ENCODE measurements around the gene COL5A1. TPM values are rescaled to one million over a fixed set of nuclear protein-coding genes. Genes with fewer than 3 reads are reported as not detected.

COL5A1 gene
- polyA plus RNA-seq, 1 donor (not counting 4 experiments of a cell fraction or from before 2014, with no cell fraction given), result 3.1 TPM

- Histone ChIP-seq H3K9ac (ENCODE audit: control insufficient read depth, extremely low read depth, insufficient read depth, low read length) (no peak overlapping the region), H3K4me2 (ENCODE audit: control insufficient read depth, extremely low read depth, insufficient read depth, low read depth, low read length) (no peak overlapping the region)
Observed at GRCh38 chr9:134812343-134812673, 170.7 kb downstream of the COL5A1 start.

GRCh38 chr9:134813841-134814240, 172.2 kb downstream of the COL5A1 start:
- no peak overlapping the region for H3K27ac ChIP-seq (ENCODE audit: control insufficient read depth, insufficient read depth, low read length)

More at GRCh38 chr9:134812343-134812673, 170.7 kb downstream of the COL5A1 start:
- no peaks in the 10 kb centered on the region for H3K9me1 ChIP-seq (ENCODE audit: control insufficient read depth, extremely low read depth, insufficient read depth, low read length)
- no peak overlapping the region for H3K27ac ChIP-seq (ENCODE audit: control insufficient read depth, insufficient read depth, low read length)
- no peaks in the 10 kb centered on the region for H3K4me1 ChIP-seq (ENCODE audit: control insufficient read depth, extremely low read depth, insufficient read depth, low read length)
- H3K9me3 ChIP-seq (ENCODE audit: control insufficient read depth, low read depth, low read length), result no peaks in the 10 kb centered on the region
- peaks cover 3% of the 10 kb centered on the region for H3K27me3 ChIP-seq (ENCODE audit: control insufficient read depth, extremely low read depth, insufficient read depth, low read length)
- no peaks in the 10 kb centered on the region for H4K20me1 ChIP-seq (ENCODE audit: control insufficient read depth, extremely low read depth, insufficient read depth, low read length)
- FAIRE-seq (no peak), DNase-seq (ENCODE audit: low read depth, low spot score) (no peak)
- TF ChIP-seq EZH2 (IDR thresholded peaks at IDR 0.05; ENCODE audit: low read length), result no peak
- TF ChIP-seq CTCF (optimal IDR thresholded peaks at IDR 0.05 in 1 of 3, IDR thresholded peaks at IDR 0.05 in 1 of 3, conservative IDR thresholded peaks at IDR 0.05 in 1 of 3; ENCODE audit: extremely low read depth in 1 of 3, insufficient read depth in 2 of 3, low read length in 3 of 3), result no peak
- H3K79me2 ChIP-seq (ENCODE audit: control insufficient read depth, insufficient read depth, low read length), result no peaks in the 10 kb centered on the region
- no peaks in the 10 kb centered on the region for H3K36me3 ChIP-seq (ENCODE audit: control insufficient read depth in 2 of 2, extremely low read depth in 1 of 2, insufficient read depth in 2 of 2, low read length in 2 of 2)
- dilution Hi-C loops (cut with MboI; ENCODE audit: extremely low pct_ligation_motif_present, low sequenced_read_pairs), result no loop called here
- no peak overlapping the region for H3K4me3 ChIP-seq (ENCODE audit: control insufficient read depth in 2 of 3, extremely low read depth in 1 of 3, insufficient read depth in 2 of 3, low read depth in 1 of 3, low read length in 3 of 3)
- no peak overlapping the region for H2AFZ ChIP-seq (ENCODE audit: control insufficient read depth, low read length)

More at GRCh38 chr9:134813841-134814240, 172.2 kb downstream of the COL5A1 start:
- Histone ChIP-seq H3K9me3 (ENCODE audit: control insufficient read depth, low read depth, low read length) (no peaks in the 10 kb centered on the region), H3K4me2 (ENCODE audit: control insufficient read depth, extremely low read depth, insufficient read depth, low read depth, low read length) (no peak overlapping the region), H4K20me1 (ENCODE audit: control insufficient read depth, extremely low read depth, insufficient read depth, low read length) (no peaks in the 10 kb centered on the region), H3K9ac (ENCODE audit: control insufficient read depth, extremely low read depth, insufficient read depth, low read length) (no peak overlapping the region), H3K4me3 (ENCODE audit: control insufficient read depth in 2 of 3, extremely low read depth in 1 of 3, insufficient read depth in 2 of 3, low read depth in 1 of 3, low read length in 3 of 3) (no peak overlapping the region), H2AFZ (ENCODE audit: control insufficient read depth, low read length) (no peak overlapping the region), H3K79me2 (ENCODE audit: control insufficient read depth, insufficient read depth, low read length) (no peaks in the 10 kb centered on the region), H3K36me3 (ENCODE audit: control insufficient read depth in 2 of 2, extremely low read depth in 1 of 2, insufficient read depth in 2 of 2, low read length in 2 of 2) (no peaks in the 10 kb centered on the region), H3K27me3 (ENCODE audit: control insufficient read depth, extremely low read depth, insufficient read depth, low read length) (peaks cover 3% of the 10 kb centered on the region), H3K4me1 (ENCODE audit: control insufficient read depth, extremely low read depth, insufficient read depth, low read length) (no peaks in the 10 kb centered on the region), H3K9me1 (ENCODE audit: control insufficient read depth, extremely low read depth, insufficient read depth, low read length) (no peaks in the 10 kb centered on the region)
- TF ChIP-seq EZH2 (IDR thresholded peaks at IDR 0.05; ENCODE audit: low read length), result no peak
- TF ChIP-seq CTCF (optimal IDR thresholded peaks at IDR 0.05 in 1 of 3, IDR thresholded peaks at IDR 0.05 in 1 of 3, conservative IDR thresholded peaks at IDR 0.05 in 1 of 3; ENCODE audit: extremely low read depth in 1 of 3, insufficient read depth in 2 of 3, low read length in 3 of 3), result no peak
- DNase-seq (ENCODE audit: low read depth, low spot score) (no peak), FAIRE-seq (no peak)
- dilution Hi-C loops (cut with MboI; ENCODE audit: extremely low pct_ligation_motif_present, low sequenced_read_pairs), result no loop called here
